NB4 (cell line): ENCODE data around the gene AGER.
A peak's percentile ranks its signal among the peaks of the same experiment; 100 is the strongest.

ENCODE experiments used
- CTCF ChIP-seq: IDR thresholded peaks from one replicate; pipeline ENCODE4 v1.5.1; 2012; ENCODE audit warnings: low read depth, low read length
- MAX ChIP-seq: IDR thresholded peaks from 2 replicates; pipeline ENCODE4 v1.6.1; 2011; ENCODE audit warnings: low read depth, low read length
- MYC ChIP-seq: IDR thresholded peaks from 2 replicates; pipeline ENCODE4 v1.6.1; 2011; ENCODE audit warnings: low read depth, low read length
- POLR2A ChIP-seq: IDR thresholded peaks from 2 replicates; pipeline ENCODE4 v1.6.1; 2011; ENCODE audit warnings: mild to moderate bottlenecking; ENCODE audit not compliant: insufficient read length; ENCODE audit errors: extremely low read depth

GRCh38 chr6:32177788-32178546 lies 6.1 kb downstream of the AGER start, which contains the start of gene RNF5:
- TF ChIP-seq POLR2A (peak; percentile 47), CTCF (no peak), MAX (peak; percentile 82), MYC (peak; percentile 34; the same call in 1 of the 2 replicates)
